Trophoblast cell (in vitro differentiated cells and primary cell): Measurements from ENCODE around the gene RTP2.

Experiments used
- DNase-seq, 2 donors: peaks; one replicate each; pipeline ENCODE4 v3.0.0-alpha.2; 2016
- H2AFZ ChIP-seq: 2 replicates; pipeline ENCODE4 v1.6.1; 2013; ENCODE audit warnings: low read length, moderate library complexity, mild to moderate bottlenecking; ENCODE audit not compliant: insufficient read depth, poor library complexity
- H2AK5ac ChIP-seq: 2 replicates; pipeline ENCODE4 v1.6.1; 2013; ENCODE audit warnings: mild to moderate bottlenecking, low read length
- H2BK120ac ChIP-seq: 2 replicates; pipeline ENCODE4 v1.6.1; 2013; ENCODE audit warnings: low read length, mild to moderate bottlenecking, moderate library complexity; ENCODE audit not compliant: insufficient read depth, poor library complexity
- H2BK12ac ChIP-seq: 2 replicates; pipeline ENCODE4 v1.6.1; 2013; ENCODE audit warnings: mild to moderate bottlenecking, low read length, moderate library complexity
- H2BK5ac ChIP-seq: 2 replicates; pipeline ENCODE4 v1.6.1; 2013; ENCODE audit warnings: low read length, low read depth, moderate library complexity, mild to moderate bottlenecking; ENCODE audit not compliant: poor library complexity
- H3K14ac ChIP-seq: 2 replicates; pipeline ENCODE4 v1.6.1; 2013; ENCODE audit warnings: mild to moderate bottlenecking, low read length
- H3K18ac ChIP-seq: 2 replicates; pipeline ENCODE4 v1.6.1; 2013; ENCODE audit warnings: mild to moderate bottlenecking, low read length
- H3K23ac ChIP-seq: 2 replicates; pipeline ENCODE4 v1.6.1; 2013; ENCODE audit warnings: low read length
- H3K27ac ChIP-seq: 2 replicates; pipeline ENCODE4 v1.5.1; 2013; ENCODE audit warnings: low read depth, mild to moderate bottlenecking, inconsistent platforms, low read length, moderate library complexity
- H3K27me3 ChIP-seq: 2 replicates; pipeline ENCODE4 v1.6.1; 2013; ENCODE audit warnings: inconsistent platforms, mild to moderate bottlenecking, low read length, moderate library complexity; ENCODE audit not compliant: insufficient read depth
- H3K36me3 ChIP-seq, 2 experiments: 1 replicate in 1 of 2; 2 replicates in 1 of 2; pipeline ENCODE4 v1.6.1; 2013; ENCODE audit warnings: low read length in 2 of 2, mild to moderate bottlenecking in 2 of 2, moderate library complexity in 1 of 2; ENCODE audit not compliant: insufficient read depth in 2 of 2, control insufficient read depth in 1 of 2
- H3K4ac ChIP-seq: 2 replicates; pipeline ENCODE4 v1.6.1; 2013; ENCODE audit warnings: low read depth, mild to moderate bottlenecking, low read length, moderate library complexity
- H3K4me1 ChIP-seq, 2 experiments: 1 replicate in 1 of 2; 2 replicates in 1 of 2; pipeline ENCODE4 v1.6.1; 2013; ENCODE audit warnings: low read length in 2 of 2, mild to moderate bottlenecking in 2 of 2, moderate library complexity in 1 of 2; ENCODE audit not compliant: insufficient read depth in 2 of 2, control insufficient read depth in 1 of 2
- H3K4me2 ChIP-seq: 2 replicates; pipeline ENCODE4 v1.6.1; 2013; ENCODE audit warnings: inconsistent platforms, mild to moderate bottlenecking, low read length, moderate library complexity
- H3K4me3 ChIP-seq: 2 replicates; pipeline ENCODE4 v1.5.1; 2013; ENCODE audit warnings: mild to moderate bottlenecking, low read depth, low read length, inconsistent platforms
- H3K79me1 ChIP-seq: one replicate; pipeline ENCODE4 v1.6.1; 2013; ENCODE audit warnings: low read length
- H3K79me2 ChIP-seq: 2 replicates; pipeline ENCODE4 v1.6.1; 2013; ENCODE audit warnings: low read length, mild to moderate bottlenecking; ENCODE audit not compliant: control insufficient read depth, insufficient read depth, poor library complexity
- H3K9ac ChIP-seq: 2 replicates; pipeline ENCODE4 v1.6.1; 2013; ENCODE audit warnings: mild to moderate bottlenecking, low read length
- H3K9me3 ChIP-seq: 2 replicates; pipeline ENCODE4 v1.6.1; 2013; ENCODE audit warnings: low read depth, mild to moderate bottlenecking, control low read depth, inconsistent platforms, low read length; ENCODE audit not compliant: insufficient read depth
- H4K12ac ChIP-seq: 2 replicates; pipeline ENCODE4 v1.6.1; 2013; ENCODE audit warnings: low read depth, mild to moderate bottlenecking, low read length, moderate library complexity
- H4K8ac ChIP-seq: 2 replicates; pipeline ENCODE4 v1.6.1; 2013; ENCODE audit warnings: low read depth, mild to moderate bottlenecking, low read length, moderate library complexity
- H4K91ac ChIP-seq: one replicate; pipeline ENCODE4 v1.6.1; 2013; ENCODE audit warnings: low read depth, mild to moderate bottlenecking, low read length, moderate library complexity
- WGBS: extraction: QIAGEN DNeasy Blood & Tissue Kit; methylation state at CpG from one replicate; pipeline ENCODE4 v1.1.7; 2013; ENCODE audit warnings: missing lambda C conversion rate; ENCODE audit not compliant: insufficient read length, insufficient coverage; ENCODE audit errors: extremely low coverage; 5-methylcytosine and 5-hydroxymethylcytosine counted together

RTP2 gene

GRCh38 chr3:187737006-187737367 is 34.6 kb upstream of the RTP2 start:
- Histone ChIP-seq H3K79me2 (peaks cover 13% of the 10 kb centered on the region), H2AFZ (peak overlapping the region; percentile 60), H3K9ac (no peak overlapping the region), H3K23ac (no peak overlapping the region), H3K4me3 (no peak overlapping the region), H4K12ac (no peak overlapping the region), H2BK120ac (peak overlapping the region; percentile 52), H2BK12ac (peak overlapping the region; percentile 51), H3K27ac (no peak overlapping the region), H2BK5ac (no peak overlapping the region), H3K4me1 (peaks cover 18 to 32% of the 10 kb centered on the region in 2 experiments), H4K91ac (peak overlapping the region; percentile 68), H3K36me3 (peaks cover 4 to 5% of the 10 kb centered on the region in 2 experiments), H3K14ac (peak overlapping the region; percentile 30), H3K4me2 (peak overlapping the region; percentile 80), H3K4ac (peak overlapping the region; percentile 41), H3K27me3 (no peaks in the 10 kb centered on the region), H3K79me1 (peaks cover 29% of the 10 kb centered on the region), H4K8ac (peak overlapping the region; percentile 75), H3K18ac (peak overlapping the region; percentile 66), H2AK5ac (peak overlapping the region; percentile 57), H3K9me3 (no peaks in the 10 kb centered on the region)
- DNase-seq = peak in 1 of 2 donors; percentile 49
- WGBS = no CpG with 5 or more reads among the region's 4 CpGs

DNA sequence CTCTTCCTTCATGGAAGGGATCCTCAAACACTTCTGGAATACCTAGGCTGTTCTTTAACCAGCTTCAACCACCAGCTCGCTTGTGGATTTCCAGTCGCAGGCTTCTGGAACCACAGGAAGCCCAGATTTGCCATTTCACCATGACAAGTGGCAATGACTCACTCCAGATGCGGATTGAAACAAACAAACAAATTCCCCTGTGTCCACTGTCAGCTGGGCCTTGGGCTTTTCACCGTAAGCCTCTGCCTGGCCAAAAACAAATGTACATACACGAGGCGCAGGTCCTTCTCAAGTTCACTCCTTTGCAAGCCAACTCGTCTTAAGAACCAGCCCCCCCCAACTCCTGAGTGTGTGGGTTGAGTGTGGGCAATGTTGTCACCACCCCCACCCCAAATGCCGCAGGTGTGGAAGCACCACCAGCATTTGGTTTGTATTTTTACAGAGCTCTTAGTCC is 34.1 kb upstream of the RTP2 start:
- Histone ChIP-seq H4K12ac (peak overlapping the region; percentile 26), H3K27ac (peak overlapping the region; percentile 5), H3K9me3 (no peaks in the 10 kb centered on the region), H4K8ac (peak overlapping the region; percentile 75), H3K4me1 (peaks cover 16 to 29% of the 10 kb centered on the region in 2 experiments), H2BK12ac (no peak overlapping the region), H3K18ac (peak overlapping the region; percentile 66), H2AK5ac (no peak overlapping the region), H3K79me1 (peaks cover 29% of the 10 kb centered on the region), H3K4me3 (no peak overlapping the region), H3K27me3 (no peaks in the 10 kb centered on the region), H4K91ac (peak overlapping the region; percentile 68), H3K23ac (no peak overlapping the region), H3K4me2 (no peak overlapping the region), H3K14ac (no peak overlapping the region), H2AFZ (no peak overlapping the region), H3K36me3 (peaks cover 6 to 9% of the 10 kb centered on the region in 2 experiments), H3K9ac (no peak overlapping the region), H2BK120ac (peak overlapping the region; percentile 52), H2BK5ac (peak overlapping the region; percentile 38), H3K4ac (no peak overlapping the region), H3K79me2 (peaks cover 11% of the 10 kb centered on the region)
- no CpG with 5 or more reads among the region's 8 CpGs for WGBS
- DNase-seq = peak; percentile 82 to 91

DNA sequence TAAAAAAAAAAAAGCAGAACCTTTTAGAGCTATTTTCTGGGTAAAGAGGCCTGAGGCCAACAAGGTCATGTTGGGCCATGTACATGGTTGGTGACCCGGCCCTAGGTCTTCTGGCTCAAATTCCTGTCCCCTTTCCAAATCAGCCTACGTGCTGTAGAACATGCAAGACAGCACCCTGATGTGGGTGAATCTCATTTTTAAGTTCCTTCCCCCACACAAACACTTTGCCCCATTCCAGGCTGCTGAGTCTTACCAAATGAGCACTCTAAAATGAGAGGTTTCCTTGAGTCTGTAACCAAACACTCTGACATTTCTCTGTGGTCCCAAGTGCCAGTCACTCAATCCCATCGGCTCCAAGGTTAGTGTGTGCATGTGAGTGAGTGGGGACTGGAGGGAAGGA is 33.5 kb upstream of the RTP2 start:
- no peak overlapping the region for H3K4me2 ChIP-seq
- no peaks in the 10 kb centered on the region for H3K9me3 ChIP-seq
- H3K36me3 ChIP-seq = peaks cover 6 to 12% of the 10 kb centered on the region in 2 experiments
- no CpG with 5 or more reads among the region's 3 CpGs for WGBS
- no peak overlapping the region for H3K18ac ChIP-seq
- peak; percentile 83 to 88 for DNase-seq
- no peak overlapping the region for H4K12ac ChIP-seq
- H3K23ac ChIP-seq = no peak overlapping the region
- H4K91ac ChIP-seq = no peak overlapping the region
- H3K27me3 ChIP-seq = no peaks in the 10 kb centered on the region
- no peak overlapping the region for H3K4me3 ChIP-seq
- peaks cover 11% of the 10 kb centered on the region for H3K79me2 ChIP-seq
- peaks cover 29% of the 10 kb centered on the region for H3K79me1 ChIP-seq
- no peak overlapping the region for H3K4ac ChIP-seq
- H2BK5ac ChIP-seq = no peak overlapping the region
- no peak overlapping the region for H2AFZ ChIP-seq
- H2BK120ac ChIP-seq = no peak overlapping the region
- H3K14ac ChIP-seq = no peak overlapping the region
- H3K4me1 ChIP-seq = peaks cover 16 to 27% of the 10 kb centered on the region in 2 experiments
- no peak overlapping the region for H3K9ac ChIP-seq
- no peak overlapping the region for H3K27ac ChIP-seq
- no peak overlapping the region for H2BK12ac ChIP-seq
- no peak overlapping the region for H2AK5ac ChIP-seq
- H4K8ac ChIP-seq = no peak overlapping the region

DNA sequence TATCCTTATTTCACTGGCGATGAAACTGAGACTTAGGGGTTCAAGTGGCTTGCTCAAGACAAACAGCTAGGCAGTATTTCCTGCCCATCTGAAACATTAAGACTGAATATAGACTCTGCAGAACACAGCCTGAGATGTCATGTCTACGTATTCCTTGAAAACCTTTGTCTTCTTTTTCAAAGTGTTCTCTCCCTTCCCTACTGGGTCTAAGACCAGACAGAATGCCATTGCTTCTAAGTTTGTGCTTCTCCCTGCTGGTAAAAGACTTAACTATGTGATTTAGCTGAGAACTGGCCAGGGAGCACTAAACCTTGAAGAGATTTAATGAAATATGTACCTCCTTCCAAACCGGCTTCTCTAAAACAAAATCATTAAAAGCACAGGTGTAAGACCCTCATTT is 33.0 kb upstream of the RTP2 start:
- H3K9ac ChIP-seq = no peak overlapping the region
- no peak overlapping the region for H2BK5ac ChIP-seq
- DNase-seq = peak in 1 of 2 donors; percentile 48
- H3K4ac ChIP-seq = no peak overlapping the region
- H3K18ac ChIP-seq = no peak overlapping the region
- H2BK120ac ChIP-seq = no peak overlapping the region
- H3K4me2 ChIP-seq = no peak overlapping the region
- H3K79me2 ChIP-seq = peaks cover 11% of the 10 kb centered on the region
- no peaks in the 10 kb centered on the region for H3K9me3 ChIP-seq
- peaks cover 29% of the 10 kb centered on the region for H3K79me1 ChIP-seq
- no peak overlapping the region for H3K14ac ChIP-seq
- no peak overlapping the region for H2BK12ac ChIP-seq
- H3K4me1 ChIP-seq = peaks cover 12 to 22% of the 10 kb centered on the region in 2 experiments
- WGBS = no CpG with 5 or more reads among the region's 3 CpGs
- H3K36me3 ChIP-seq = peaks cover 6 to 17% of the 10 kb centered on the region in 2 experiments
- no peak overlapping the region for H2AFZ ChIP-seq
- H3K4me3 ChIP-seq = no peak overlapping the region
- H4K91ac ChIP-seq = no peak overlapping the region
- no peak overlapping the region for H3K27ac ChIP-seq
- H4K8ac ChIP-seq = no peak overlapping the region
- H3K27me3 ChIP-seq = no peaks in the 10 kb centered on the region
- no peak overlapping the region for H4K12ac ChIP-seq
- no peak overlapping the region for H2AK5ac ChIP-seq
- no peak overlapping the region for H3K23ac ChIP-seq
